H1 (cell line): ENCODE data around the gene TPSG1. TPM values are rescaled to one million over a fixed set of nuclear protein-coding genes. Genes with fewer than 3 reads are reported as not detected.
A peak's percentile ranks its signal among the peaks of the same experiment; 100 is the strongest.
"Not testable (repeated sequence)": the region's sequence is repeated elsewhere in the genome, so short reads cannot be mapped to it uniquely, and the experiment has no call there.

Source experiments
- CTCF ChIA-PET: fragments of 300-600 bp; sonication (Branson Sonifier 250); formaldehyde crosslinking; loops from one replicate; lab custom pipeline; 2021; ENCODE audit not compliant: partially characterized antibody; lab: Charles Lee
- POLR2A ChIA-PET: fragments of 300-600 bp; sonication (Branson Sonifier 250); formaldehyde crosslinking; loops from one replicate; lab custom pipeline; 2021; ENCODE audit warnings: inconsistent platforms; ENCODE audit not compliant: partially characterized antibody; lab: Charles Lee
- DNase-seq, 2 experiments: peaks; one replicate each; pipeline versions ENCODE4 v3.0.0 to v3.0.0-alpha.2; 2010 to 2022; ENCODE audit warnings: low spot score in 2 of 2, low read depth in 1 of 2, mixed read lengths in 1 of 2
- FAIRE-seq: peaks from 2 replicates; lab custom pipeline; 2011; peaks lifted over from hg19 to GRCh38; lab: Jason Lieb, UNC
- H2AFZ ChIP-seq: 2 replicates; pipeline ENCODE4 v1.8.1; 2012; ENCODE audit warnings: low read length, inconsistent platforms
- H2AK5ac ChIP-seq: 2 replicates; pipeline ENCODE4 v1.6.1; 2013; ENCODE audit warnings: low read depth, low read length
- H2BK120ac ChIP-seq: replicated peaks from 2 replicates; pipeline ENCODE3; 2013; ENCODE audit warnings: low read depth, low read length, inconsistent platforms
- H2BK12ac ChIP-seq: 2 replicates; pipeline ENCODE4 v1.6.1; 2013; ENCODE audit warnings: low read depth, low read length
- H2BK15ac ChIP-seq: 2 replicates; pipeline ENCODE4 v1.6.1; 2013; ENCODE audit warnings: low read length
- H2BK20ac ChIP-seq: 2 replicates; pipeline ENCODE4 v1.6.1; 2013; ENCODE audit warnings: low read length
- H2BK5ac ChIP-seq: 2 replicates; pipeline ENCODE4 v1.6.1; 2013; ENCODE audit warnings: low read depth, low read length
- H3K14ac ChIP-seq: 2 replicates; pipeline ENCODE4 v1.6.1; 2013; ENCODE audit warnings: inconsistent platforms; ENCODE audit not compliant: insufficient read length
- H3K18ac ChIP-seq: 2 replicates; pipeline ENCODE4 v1.6.1; 2013; ENCODE audit warnings: low read length; ENCODE audit errors: extremely low read depth
- H3K23ac ChIP-seq: 2 replicates; pipeline ENCODE4 v1.6.1; 2013; ENCODE audit warnings: inconsistent platforms; ENCODE audit not compliant: insufficient read length
- H3K23me2 ChIP-seq: 2 replicates; pipeline ENCODE4 v1.6.1; 2013; ENCODE audit warnings: low read depth, low read length
- H3K27ac ChIP-seq: 2 replicates; pipeline ENCODE4 v1.6.1; 2011; ENCODE audit warnings: low read depth, low read length, inconsistent platforms
- H3K27me3 ChIP-seq, 4 experiments: replicated peaks in 1 of 4; 1 replicate in 1 of 4; 2 replicates in 3 of 4; pipeline versions ENCODE4 v1.6.1 to v1.8.1; 2011 to 2013; ENCODE audit warnings: low read length in 3 of 4, mild to moderate bottlenecking in 3 of 4, inconsistent platforms in 2 of 4, mixed read lengths in 2 of 4, moderate library complexity in 1 of 4; ENCODE audit not compliant: control insufficient read depth in 3 of 4, insufficient read depth in 3 of 4; ENCODE audit errors: extremely low read depth in 1 of 4
- H3K36me3 ChIP-seq, 4 experiments: 2 replicates each; pipeline versions ENCODE4 v1.6.1 to v1.8.1; 2011 to 2013; ENCODE audit warnings: mild to moderate bottlenecking in 4 of 4, low read length in 3 of 4, moderate library complexity in 2 of 4, control low read depth in 1 of 4, inconsistent platforms in 1 of 4; ENCODE audit not compliant: insufficient read depth in 4 of 4, control insufficient read depth in 2 of 4
- H3K4ac ChIP-seq: replicated peaks from 2 replicates; pipeline ENCODE3; 2013; ENCODE audit warnings: low read length, low read depth, mixed read lengths, inconsistent platforms; ENCODE audit not compliant: insufficient read length
- H3K4me1 ChIP-seq, 4 experiments: replicated peaks in 1 of 4; 1 replicate in 1 of 4; 2 replicates in 3 of 4; pipeline versions ENCODE4 v1.6.1 to v1.8.1; 2011 to 2013; ENCODE audit warnings: low read length in 3 of 4, inconsistent platforms in 2 of 4, mixed read lengths in 1 of 4; ENCODE audit not compliant: insufficient read depth in 4 of 4, control insufficient read depth in 3 of 4
- H3K4me2 ChIP-seq, 2 experiments: 2 replicates each; pipeline versions ENCODE4 v1.6.1 to v1.8.1; 2011 to 2013; ENCODE audit warnings: low read depth in 2 of 2, low read length in 2 of 2, control low read depth in 1 of 2, inconsistent platforms in 1 of 2, mild to moderate bottlenecking in 1 of 2; ENCODE audit not compliant: insufficient read depth in 1 of 2
- H3K4me3 ChIP-seq, 4 experiments: fragments of 200-600, 300-600 bp in 1 of 4; sonication (generic), shearing (Covaris generic), sonication (Bioruptor Twin) in 1 of 4; 2 replicates each; pipeline versions ENCODE4 v1.5.1 to v1.8.1; 2011 to 2016; ENCODE audit warnings: low read length in 4 of 4, low read depth in 3 of 4, control low read depth in 2 of 4, inconsistent platforms in 2 of 4, mild to moderate bottlenecking in 2 of 4, mixed read lengths in 1 of 4, moderate library complexity in 1 of 4; ENCODE audit not compliant: insufficient read depth in 2 of 4; ENCODE audit errors: extremely low read depth in 1 of 4
- H3K56ac ChIP-seq: replicated peaks from 2 replicates; pipeline ENCODE3; 2013; ENCODE audit warnings: low read depth, mild to moderate bottlenecking, mixed read lengths, low read length, inconsistent platforms; ENCODE audit not compliant: insufficient read length
- H3K79me1 ChIP-seq: 2 replicates; pipeline ENCODE4 v1.6.1; 2013; ENCODE audit warnings: low read depth, low read length, control low read depth
- H3K79me2 ChIP-seq, 2 experiments: 2 replicates each; pipeline versions ENCODE4 v1.6.1 to v1.8.1; 2012 to 2013; ENCODE audit warnings: low read length in 2 of 2, mild to moderate bottlenecking in 2 of 2, inconsistent platforms in 1 of 2; ENCODE audit not compliant: insufficient read depth in 2 of 2, control insufficient read depth in 1 of 2
- H3K9ac ChIP-seq, 4 experiments: replicated peaks in 1 of 4; 1 replicate in 1 of 4; 2 replicates in 3 of 4; pipeline versions ENCODE4 v1.6.1 to v1.8.1; 2011 to 2013; ENCODE audit warnings: low read depth in 3 of 4, low read length in 3 of 4, control low read depth in 2 of 4, mild to moderate bottlenecking in 2 of 4, moderate library complexity in 2 of 4, inconsistent platforms in 1 of 4; ENCODE audit errors: extremely low read depth in 1 of 4
- H3K9me3 ChIP-seq, 2 experiments: 2 replicates each; pipeline versions ENCODE4 v1.6.1 to v1.8.1; 2012 to 2013; ENCODE audit warnings: mild to moderate bottlenecking in 2 of 2, moderate library complexity in 2 of 2, control low read depth in 1 of 2, inconsistent platforms in 1 of 2, low read depth in 1 of 2, low read length in 1 of 2, mixed read lengths in 1 of 2; ENCODE audit not compliant: insufficient read depth in 2 of 2
- H4K20me1 ChIP-seq, 2 experiments: replicated peaks in 1 of 2; 2 replicates each; pipeline versions ENCODE3 to v1.8.1; 2011 to 2013; ENCODE audit warnings: inconsistent platforms in 2 of 2, low read length in 2 of 2, mild to moderate bottlenecking in 1 of 2; ENCODE audit not compliant: insufficient read depth in 2 of 2, control insufficient read depth in 1 of 2
- H4K5ac ChIP-seq: 2 replicates; pipeline ENCODE4 v1.6.1; 2013; ENCODE audit warnings: low read length, low read depth, mixed read lengths, inconsistent platforms; ENCODE audit not compliant: insufficient read length
- H4K8ac ChIP-seq: 2 replicates; pipeline ENCODE4 v1.8.0; 2013; ENCODE audit warnings: mild to moderate bottlenecking, moderate library complexity, low read length, inconsistent platforms; ENCODE audit not compliant: insufficient read depth; ENCODE audit errors: extremely low read depth
- H4K91ac ChIP-seq: replicated peaks from 2 replicates; pipeline ENCODE3; 2013; ENCODE audit warnings: low read length, mixed read lengths, inconsistent platforms; ENCODE audit not compliant: insufficient read length
- WGBS, 2 experiments: shearing (Covaris generic) in 1 of 2; methylation state at CpG; one replicate each; pipeline versions ENCODE4 v1.1.6 to v1.1.7; 2013 to 2015; ENCODE audit warnings: low lambda C conversion rate in 2 of 2, mixed read lengths in 2 of 2, inconsistent platforms in 1 of 2, low coverage in 1 of 2, missing lambda C conversion rate in 1 of 2; ENCODE audit not compliant: insufficient replicate concordance in 2 of 2, insufficient coverage in 1 of 2, insufficient read length in 1 of 2; ENCODE audit errors: extremely low coverage in 1 of 2, missing lambda C conversion rate in 1 of 2; 5-methylcytosine and 5-hydroxymethylcytosine counted together
- polyA plus RNA-seq, 7 experiments: library from polyadenylated mRNA; depleted of rRNA in 3 of 7; stranded (reverse) in 5 of 7; unstranded in 2 of 7; fragments of >200 nt in 5 of 7; fragments of 200-250 nt in 2 of 7; gene quantifications; 1 replicate in 5 of 7; 2 replicates in 1 of 7; 4 replicates in 1 of 7; pipeline versions ENCODE4 v1.2.1 to v1.2.3, GENCODE V29; 2011 to 2013; ENCODE audit warnings: missing spikeins in 2 of 7, mixed read lengths in 2 of 7
- total RNA-seq: library from RNA; stranded (reverse); fragmentation: NEBNext Ultra II Directional; extraction: Animal tissue kit (Norgen Biotek cat#: 25700); gene quantifications from 2 replicates; pipeline ENCODE4 v1.2.1, GENCODE V29; 2021

Gene TPSG1
- total and polyA plus RNA-seq, 2 of the 8 experiments (the other 6 are each of a cell fraction or from before 2014, with no cell fraction given): not detected

GRCh38 chr16:1271724-1272413 lies 46.8 kb upstream of the TPSG1 start:
- not testable (repeated sequence) for FAIRE-seq, H3K18ac ChIP-seq
- WGBS, 2 experiments: 83% methylated on average over 15 of the region's 19 CpGs; no CpG with 5 or more reads in 1 of the 2 experiments

More at GRCh38 chr16:1271724-1272413, 46.8 kb upstream of the TPSG1 start:
- H3K79me1 ChIP-seq, H3K27ac ChIP-seq, H3K36me3 ChIP-seq, H2BK20ac ChIP-seq, H2BK120ac ChIP-seq, H3K4ac ChIP-seq, H4K20me1 ChIP-seq, H3K14ac ChIP-seq, H2AK5ac ChIP-seq, H3K9ac ChIP-seq, H3K9me3 ChIP-seq, H3K79me2 ChIP-seq, H2BK12ac ChIP-seq, DNase-seq, H3K4me2 ChIP-seq, H3K23me2 ChIP-seq, H3K23ac ChIP-seq, POLR2A ChIA-PET, H4K91ac ChIP-seq, H2AFZ ChIP-seq, H2BK15ac ChIP-seq, H3K4me3 ChIP-seq, H3K4me1 ChIP-seq, H3K56ac ChIP-seq, H4K5ac ChIP-seq, H2BK5ac ChIP-seq, H3K27me3 ChIP-seq: not testable (repeated sequence)
- peak overlapping the region; percentile 68 for H4K8ac ChIP-seq
- CTCF ChIA-PET: interaction anchor here (0.7 kb wide), 1 partner anchor 253 kb away, joined by 4 read pairs; no protein-coding TSS in a partner anchor
